GM12878 (cell line): ENCODE measurements around the gene RHOBTB1. TPM values are rescaled to one million over a fixed set of nuclear protein-coding genes. Genes with fewer than 3 reads are reported as not detected.

Source experiments
- ATAC-seq: fragments of 200-7000 bp; cut with Tn5 transposase; 3 replicates; pipeline ENCODE4 v1.9.1; 2020; ENCODE audit warnings: mild to moderate bottlenecking, moderate library complexity
- BruUV-seq: library from RNA; stranded (reverse); fragments of 400-500 nt; replicated peaks from 2 replicates; lab custom pipeline; 2021; lab: Mats Ljungman, UMichigan
- CTCF ChIA-PET: fragments of 300-600 bp; sonication (Branson Sonifier 250); formaldehyde crosslinking; extraction: SDS; loops from one replicate; lab custom pipeline; 2021; ENCODE audit warnings: inconsistent platforms; lab: Yijun Ruan, JAX
- POLR2A ChIA-PET: fragments of 350-600 bp; formaldehyde crosslinking; extraction: SDS; loops from one replicate; lab custom pipeline; 2021; ENCODE audit warnings: inconsistent platforms; lab: Charles Lee
- RAD21 ChIA-PET: fragments of 300-600 bp; sonication (Branson Sonifier 250); formaldehyde crosslinking; loops from one replicate; lab custom pipeline; 2023; ENCODE audit warnings: antibody characterized with exemption; ENCODE audit not compliant: unreplicated experiment; lab: Charles Lee
- SMC1A ChIA-PET: fragments of 300-600 bp; sonication (Branson Sonifier 250); formaldehyde crosslinking; loops from one replicate; lab custom pipeline; 2023; ENCODE audit not compliant: unreplicated experiment, uncharacterized antibody; lab: Charles Lee
- DNase-seq: peaks from one replicate; pipeline ENCODE4 v3.0.0-alpha.2; 2011; ENCODE audit warnings: low read depth, low spot score
- FAIRE-seq: peaks from 3 replicates; lab custom pipeline; 2011; peaks lifted over from hg19 to GRCh38; lab: Jason Lieb, UNC
- H2AFZ ChIP-seq: 2 replicates; pipeline ENCODE4 v1.6.0; 2011; ENCODE audit warnings: low read depth, low read length, control low read depth; ENCODE audit not compliant: control insufficient read depth
- H3K27ac ChIP-seq: 2 replicates; pipeline ENCODE4 v1.5.1; 2011; ENCODE audit warnings: control low read depth; ENCODE audit not compliant: control insufficient read depth, insufficient read depth
- H3K27me3 ChIP-seq, 2 experiments: replicated peaks in 1 of 2; 2 replicates each; pipeline versions ENCODE4 v1.6.0 to v1.6.1; 2011; ENCODE audit warnings: low read length in 1 of 2; ENCODE audit not compliant: control insufficient read depth in 2 of 2, insufficient read depth in 2 of 2
- H3K36me3 ChIP-seq, 2 experiments: 2 replicates each; pipeline ENCODE4 v1.5.1; 2011; ENCODE audit warnings: low read length in 1 of 2; ENCODE audit not compliant: control insufficient read depth in 2 of 2, insufficient read depth in 2 of 2
- H3K4me1 ChIP-seq: 2 replicates; pipeline ENCODE4 v1.6.1; 2011; ENCODE audit warnings: mild to moderate bottlenecking, low read length, moderate library complexity, mixed read lengths; ENCODE audit not compliant: control insufficient read depth, insufficient read depth
- H3K4me2 ChIP-seq: 2 replicates; pipeline ENCODE4 v1.6.0; 2011; ENCODE audit warnings: control low read depth; ENCODE audit not compliant: control insufficient read depth, insufficient read depth
- H3K4me3 ChIP-seq: fragments of 200-600 bp; sonication (generic); 2 replicates; pipeline ENCODE4 v1.5.1; 2016
- H3K79me2 ChIP-seq: 2 replicates; pipeline ENCODE4 v1.6.0; 2011; ENCODE audit warnings: low read length; ENCODE audit not compliant: control insufficient read depth, insufficient read depth
- H3K9ac ChIP-seq: 2 replicates; pipeline ENCODE4 v1.8.0; 2011; ENCODE audit warnings: low read length, control low read depth, mixed read lengths; ENCODE audit not compliant: control insufficient read depth, insufficient read depth
- H3K9me3 ChIP-seq: replicated peaks from 3 replicates; pipeline ENCODE4 v1.5.1; 2011; ENCODE audit warnings: mild to moderate bottlenecking, low read length; ENCODE audit not compliant: control insufficient read depth, insufficient read depth
- H4K20me1 ChIP-seq: 2 replicates; pipeline ENCODE4 v1.6.0; 2011; ENCODE audit not compliant: control insufficient read depth, insufficient read depth
- ATF3 ChIP-seq: IDR thresholded peaks from 2 replicates; pipeline ENCODE4 v1.6.1; 2011; ENCODE audit warnings: low read depth, mild to moderate bottlenecking, low read length, moderate library complexity, borderline replicate concordance; ENCODE audit errors: extremely low read depth
- ETV6 ChIP-seq, 2 experiments: fragments of 450-650 bp in 1 of 2; IDR thresholded peaks in 1 of 2; conservative IDR thresholded peaks in 1 of 2; 2 replicates each; pipeline ENCODE4 v1.6.1; 2014; ENCODE audit warnings: antibody characterized with exemption in 1 of 2, borderline replicate concordance in 1 of 2, low read depth in 1 of 2, mild to moderate bottlenecking in 1 of 2, moderate library complexity in 1 of 2
- HDGF ChIP-seq: fragments of 450-650 bp; IDR thresholded peaks from 2 replicates; pipeline ENCODE4 v1.6.1; 2016; ENCODE audit warnings: antibody characterized with exemption
- MTA3 ChIP-seq: IDR thresholded peaks from 2 replicates; pipeline ENCODE4 v1.6.1; 2012; ENCODE audit warnings: low read length, inconsistent platforms, borderline replicate concordance
- NR2F1 ChIP-seq: fragments of 450-650 bp; conservative IDR thresholded peaks from 2 replicates; pipeline ENCODE4 v1.6.1; 2017; ENCODE audit warnings: mild to moderate bottlenecking
- PBX3 ChIP-seq: IDR thresholded peaks from 2 replicates; pipeline ENCODE4 v1.6.1; 2011; ENCODE audit warnings: mild to moderate bottlenecking, low read depth, low read length, moderate library complexity; ENCODE audit not compliant: insufficient replicate concordance
- RBBP5 ChIP-seq: fragments of 200-600 bp; sonication (generic); conservative IDR thresholded peaks from 2 replicates; pipeline ENCODE4 v1.6.1; 2016
- RFX5 ChIP-seq: IDR thresholded peaks from 2 replicates; pipeline ENCODE4 v1.6.1; 2011; ENCODE audit warnings: low read depth, low read length, improper control_type of control experiment
- SMARCA5 ChIP-seq: fragments of 450-650 bp; IDR thresholded peaks from 2 replicates; pipeline ENCODE4 v1.6.1; 2017; ENCODE audit warnings: mild to moderate bottlenecking
- SUZ12 ChIP-seq: fragments of 200-600 bp; sonication (generic); IDR thresholded peaks from one replicate; pipeline ENCODE4 v1.6.1; 2018; ENCODE audit warnings: antibody characterized with exemption, mild to moderate bottlenecking; ENCODE audit not compliant: unreplicated experiment
- ZNF217 ChIP-seq: fragments of 450-650 bp; IDR thresholded peaks from 2 replicates; pipeline ENCODE4 v1.6.1; 2017; ENCODE audit warnings: antibody characterized with exemption, mild to moderate bottlenecking
- ZNF24 ChIP-seq: fragments of 450-650 bp; IDR thresholded peaks from 2 replicates; pipeline ENCODE4 v1.6.1; 2017; ENCODE audit warnings: antibody characterized with exemption, mild to moderate bottlenecking
- ZNF274 ChIP-seq: IDR thresholded peaks from one replicate; pipeline ENCODE4 v1.8.0; 2011; ENCODE audit not compliant: insufficient read length, insufficient read depth
- WGBS: methylation state at CpG from one replicate; pipeline ENCODE4 v1.1.6; 2016; ENCODE audit warnings: low lambda C conversion rate; ENCODE audit not compliant: insufficient replicate concordance, insufficient coverage; ENCODE audit errors: missing lambda C conversion rate; 5-methylcytosine and 5-hydroxymethylcytosine counted together
- in situ Hi-C: fragments of 300-500 bp; cut with MboI; formaldehyde crosslinking; loops from 9 replicates; pipeline ENCODE4 v1.14.3; 2018; ENCODE audit warnings: mixed read lengths
- intact Hi-C: fragments of 100-400 bp; cut with micrococcal nuclease; formaldehyde crosslinking; loops from one replicate; pipeline ENCODE4 v1.14.2; 2022; ENCODE audit not compliant: unreplicated experiment
- polyA plus RNA-seq, 11 experiments: library from polyadenylated mRNA; depleted of rRNA in 4 of 11; unstranded in 6 of 11; stranded (reverse) in 5 of 11; fragments of >200 nt; fragmentation: Nextera tagmentation in 4 of 11; fragmentation: Illumina TruSeq in 1 of 11; extraction: Ambion mirVana in 4 of 11; extraction: Trizol in 1 of 11; gene quantifications; 1 replicate in 1 of 11; 2 replicates in 10 of 11; pipeline versions ENCODE4 v1.2.1 to v1.2.3, GENCODE V29; 2011 to 2016; ENCODE audit warnings: inconsistent platforms in 2 of 11, missing spikeins in 2 of 11, low read depth in 1 of 11
- total RNA-seq, 4 experiments: library from RNA; depleted of rRNA in 3 of 4; stranded (reverse); fragments of >200 nt in 3 of 4; fragmentation: Illumina TruSeq in 1 of 4; extraction: Trizol in 1 of 4; gene quantifications; 2 replicates each; pipeline versions ENCODE4 v1.2.1 to v1.2.3, GENCODE V29; 2013 to 2021
- TF ChIP-seq, protein P1 (sequence below): fragments of 450-650 bp; IDR thresholded peaks from 2 replicates; pipeline ENCODE4 v1.6.1; 2016; ENCODE audit warnings: mild to moderate bottlenecking
- TF ChIP-seq, protein P2 (sequence below): IDR thresholded peaks from 2 replicates; pipeline ENCODE4 v1.6.1; 2012; ENCODE audit warnings: improper control_type of control experiment, low read depth, low read length; ENCODE audit not compliant: insufficient replicate concordance

The RHOBTB1 gene
- total and polyA plus RNA-seq, 10 of the 15 experiments (the other 5 are each of a cell fraction or from before 2014, with no cell fraction given) = not detected

DNA sequence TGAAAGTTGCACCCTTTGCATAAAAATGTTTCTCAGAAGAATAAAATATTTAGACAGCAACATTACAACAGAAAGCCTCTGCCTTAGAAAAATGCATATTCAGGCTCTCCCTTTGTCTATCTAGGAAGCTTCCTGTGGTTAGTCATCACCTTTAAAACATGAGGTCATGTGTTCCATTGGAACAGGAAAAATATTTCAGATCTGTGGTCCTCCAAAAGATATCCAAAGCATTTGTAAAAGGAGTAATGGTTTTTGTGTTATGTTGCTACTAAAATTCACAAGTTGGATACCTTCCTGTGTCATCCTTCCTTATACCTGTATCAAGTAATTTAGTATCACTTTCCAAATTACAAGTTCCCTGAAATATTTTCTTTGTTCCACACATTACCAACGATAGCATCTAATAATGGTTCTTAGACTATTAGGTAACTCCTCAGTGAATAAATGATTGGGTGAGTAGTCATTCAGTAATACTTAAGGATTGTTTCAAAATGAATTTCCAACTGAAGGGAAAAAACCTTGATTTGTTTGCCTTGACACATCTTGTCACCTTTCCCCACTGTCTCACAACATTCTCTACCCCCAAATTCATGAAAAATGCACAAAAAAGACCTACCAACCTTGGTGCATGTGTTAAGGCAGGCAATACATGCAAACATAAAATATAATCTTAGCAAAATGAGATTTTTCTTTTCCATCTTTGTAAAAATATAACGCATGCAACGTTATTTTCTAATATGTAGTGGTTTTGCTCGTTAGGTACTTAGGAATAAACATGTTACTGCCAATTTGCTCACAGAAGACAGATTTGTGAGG is 19.7 kb upstream of the RHOBTB1 start:
- ATAC-seq = no peak
- no peak for TF ChIP-seq HDGF
- no peak for TF ChIP-seq SMARCA5
- TF ChIP-seq, protein P1, sequence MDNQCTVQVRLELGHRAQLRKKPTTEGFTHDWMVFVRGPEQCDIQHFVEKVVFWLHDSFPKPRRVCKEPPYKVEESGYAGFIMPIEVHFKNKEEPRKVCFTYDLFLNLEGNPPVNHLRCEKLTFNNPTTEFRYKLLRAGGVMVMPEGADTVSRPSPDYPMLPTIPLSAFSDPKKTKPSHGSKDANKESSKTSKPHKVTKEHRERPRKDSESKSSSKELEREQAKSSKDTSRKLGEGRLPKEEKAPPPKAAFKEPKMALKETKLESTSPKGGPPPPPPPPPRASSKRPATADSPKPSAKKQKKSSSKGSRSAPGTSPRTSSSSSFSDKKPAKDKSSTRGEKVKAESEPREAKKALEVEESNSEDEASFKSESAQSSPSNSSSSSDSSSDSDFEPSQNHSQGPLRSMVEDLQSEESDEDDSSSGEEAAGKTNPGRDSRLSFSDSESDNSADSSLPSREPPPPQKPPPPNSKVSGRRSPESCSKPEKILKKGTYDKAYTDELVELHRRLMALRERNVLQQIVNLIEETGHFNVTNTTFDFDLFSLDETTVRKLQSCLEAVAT = no peak
- TF ChIP-seq MTA3 = no peak
- TF ChIP-seq ETV6 (conservative IDR thresholded peaks at IDR 0.05 in 1 of 2, IDR thresholded peaks at IDR 0.05 in 1 of 2; ENCODE audit: borderline replicate concordance in 1 of 2, low read depth in 1 of 2) = no peak
- TF ChIP-seq, protein P2, sequence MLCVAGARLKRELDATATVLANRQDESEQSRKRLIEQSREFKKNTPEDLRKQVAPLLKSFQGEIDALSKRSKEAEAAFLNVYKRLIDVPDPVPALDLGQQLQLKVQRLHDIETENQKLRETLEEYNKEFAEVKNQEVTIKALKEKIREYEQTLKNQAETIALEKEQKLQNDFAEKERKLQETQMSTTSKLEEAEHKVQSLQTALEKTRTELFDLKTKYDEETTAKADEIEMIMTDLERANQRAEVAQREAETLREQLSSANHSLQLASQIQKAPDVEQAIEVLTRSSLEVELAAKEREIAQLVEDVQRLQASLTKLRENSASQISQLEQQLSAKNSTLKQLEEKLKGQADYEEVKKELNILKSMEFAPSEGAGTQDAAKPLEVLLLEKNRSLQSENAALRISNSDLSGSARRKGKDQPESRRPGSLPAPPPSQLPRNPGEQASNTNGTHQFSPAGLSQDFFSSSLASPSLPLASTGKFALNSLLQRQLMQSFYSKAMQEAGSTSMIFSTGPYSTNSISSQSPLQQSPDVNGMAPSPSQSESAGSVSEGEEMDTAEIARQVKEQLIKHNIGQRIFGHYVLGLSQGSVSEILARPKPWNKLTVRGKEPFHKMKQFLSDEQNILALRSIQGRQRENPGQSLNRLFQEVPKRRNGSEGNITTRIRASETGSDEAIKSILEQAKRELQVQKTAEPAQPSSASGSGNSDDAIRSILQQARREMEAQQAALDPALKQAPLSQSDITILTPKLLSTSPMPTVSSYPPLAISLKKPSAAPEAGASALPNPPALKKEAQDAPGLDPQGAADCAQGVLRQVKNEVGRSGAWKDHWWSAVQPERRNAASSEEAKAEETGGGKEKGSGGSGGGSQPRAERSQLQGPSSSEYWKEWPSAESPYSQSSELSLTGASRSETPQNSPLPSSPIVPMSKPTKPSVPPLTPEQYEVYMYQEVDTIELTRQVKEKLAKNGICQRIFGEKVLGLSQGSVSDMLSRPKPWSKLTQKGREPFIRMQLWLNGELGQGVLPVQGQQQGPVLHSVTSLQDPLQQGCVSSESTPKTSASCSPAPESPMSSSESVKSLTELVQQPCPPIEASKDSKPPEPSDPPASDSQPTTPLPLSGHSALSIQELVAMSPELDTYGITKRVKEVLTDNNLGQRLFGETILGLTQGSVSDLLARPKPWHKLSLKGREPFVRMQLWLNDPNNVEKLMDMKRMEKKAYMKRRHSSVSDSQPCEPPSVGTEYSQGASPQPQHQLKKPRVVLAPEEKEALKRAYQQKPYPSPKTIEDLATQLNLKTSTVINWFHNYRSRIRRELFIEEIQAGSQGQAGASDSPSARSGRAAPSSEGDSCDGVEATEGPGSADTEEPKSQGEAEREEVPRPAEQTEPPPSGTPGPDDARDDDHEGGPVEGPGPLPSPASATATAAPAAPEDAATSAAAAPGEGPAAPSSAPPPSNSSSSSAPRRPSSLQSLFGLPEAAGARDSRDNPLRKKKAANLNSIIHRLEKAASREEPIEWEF = no peak
- TF ChIP-seq RBBP5 = no peak
- no peak for TF ChIP-seq ATF3
- TF ChIP-seq SUZ12 = no peak
- no peak for TF ChIP-seq PBX3
- no peak for TF ChIP-seq RFX5
- no peak for TF ChIP-seq ZNF24
- no peak for TF ChIP-seq ZNF217
- TF ChIP-seq NR2F1 = no peak
- TF ChIP-seq ZNF274 = no peak

More for the DNA sequence above, 19.7 kb upstream of the RHOBTB1 start:
- RAD21 ChIA-PET = interaction anchor here (1.0 kb wide), 1 partner anchor 143 kb away, joined by 4 read pairs; no protein-coding TSS in a partner anchor
- intact Hi-C loops = loop anchor here (1.0 to 5.0 kb wide), 3 partner anchors 81 to 319 kb away; no protein-coding TSS in a partner anchor
- CTCF ChIA-PET = interaction anchor here (0.6 to 1.8 kb wide), 6 partner anchors 10 to 223 kb away, joined by 3 to 9 read pairs (median 4); no protein-coding TSS in a partner anchor
- SMC1A ChIA-PET = interaction anchor here (1.3 kb wide), 1 partner anchor 166 kb away, joined by 3 read pairs; no protein-coding TSS in a partner anchor
- Histone ChIP-seq H3K27me3 (no peaks in the 10 kb centered on the region; a peak in 1 of 4 replicates), H3K4me1 (no peaks in the 10 kb centered on the region), H3K4me2 (no peak overlapping the region), H4K20me1 (no peaks in the 10 kb centered on the region; the same call in 1 of the 2 replicates), H3K27ac (no peak overlapping the region), H3K79me2 (no peaks in the 10 kb centered on the region), H3K36me3 (no peaks in the 10 kb centered on the region), H2AFZ (no peak overlapping the region), H3K9ac (no peak overlapping the region), H3K9me3 (no peaks in the 10 kb centered on the region), H3K4me3 (no peak overlapping the region)
- POLR2A ChIA-PET = no interaction called here
- WGBS = 1% methylated on average over 4 of the region's 4 CpGs
- no peak for DNase-seq
- in situ Hi-C loops = loop anchor here (5.0 kb wide), 1 partner anchor 146 kb away; no protein-coding TSS in a partner anchor
- no TSS peak for BruUV-seq
- FAIRE-seq = no peak
